T1000 (cell line): ENCODE results near the gene MTMR3.

Experiments
- DNase-seq: peaks from one replicate; lab custom pipeline; 2025; ENCODE audit warnings: mixed read lengths; lab: John Stamatoyannopoulos, UW

Gene MTMR3

DNA sequence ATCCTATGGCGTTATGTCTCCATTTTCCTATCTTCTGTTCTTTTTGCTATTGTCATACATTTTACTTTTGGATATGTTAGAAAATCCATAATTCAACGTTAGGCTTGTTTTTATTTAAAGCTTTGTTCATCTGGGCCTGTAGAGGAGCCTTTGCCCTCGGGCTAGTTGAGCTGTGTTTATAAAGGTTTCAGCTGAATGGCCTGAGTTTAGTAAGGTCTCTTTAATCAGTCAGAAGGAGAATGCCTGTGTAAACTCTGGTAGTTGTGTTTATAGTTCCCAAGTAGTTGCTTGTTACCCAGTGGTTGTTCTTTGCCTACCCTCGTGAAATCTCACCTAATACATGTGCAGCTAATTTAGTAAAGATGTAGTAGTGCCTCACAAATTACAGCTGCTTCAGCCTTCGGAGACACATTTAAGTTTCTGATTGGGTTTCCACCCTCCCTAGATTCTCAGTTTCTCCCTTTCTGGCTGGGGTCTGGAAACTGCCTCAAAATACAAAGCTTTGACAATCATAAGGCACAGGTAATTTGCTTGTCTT lies 33.1 kb downstream of the MTMR3 start:
- no peak for DNase-seq

- DNase-seq, result no peak
These were observed 34.3 kb downstream of the MTMR3 start for GRCh38 chr22:29917052-29917902.

DNA sequence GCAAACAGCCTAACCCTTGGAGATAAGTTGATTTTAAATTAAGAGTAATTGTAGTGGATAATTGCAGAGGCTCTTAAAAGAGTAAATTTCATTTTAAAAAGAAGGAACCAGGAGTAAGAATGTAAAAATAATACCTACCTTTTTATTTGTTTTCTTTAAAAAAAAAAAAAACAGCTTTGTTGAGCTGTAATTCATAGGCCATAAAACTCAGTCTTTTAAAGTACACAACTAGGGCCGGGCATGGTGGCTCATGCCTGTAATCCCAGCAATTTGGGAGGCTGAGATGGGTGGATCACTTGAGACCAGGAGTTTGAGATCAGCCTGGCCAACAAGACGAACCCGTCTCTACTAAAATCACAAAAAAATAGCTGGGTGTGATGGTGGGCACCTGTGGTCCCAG lies 42.4 kb downstream of the MTMR3 start:
- no peak for DNase-seq

DNA sequence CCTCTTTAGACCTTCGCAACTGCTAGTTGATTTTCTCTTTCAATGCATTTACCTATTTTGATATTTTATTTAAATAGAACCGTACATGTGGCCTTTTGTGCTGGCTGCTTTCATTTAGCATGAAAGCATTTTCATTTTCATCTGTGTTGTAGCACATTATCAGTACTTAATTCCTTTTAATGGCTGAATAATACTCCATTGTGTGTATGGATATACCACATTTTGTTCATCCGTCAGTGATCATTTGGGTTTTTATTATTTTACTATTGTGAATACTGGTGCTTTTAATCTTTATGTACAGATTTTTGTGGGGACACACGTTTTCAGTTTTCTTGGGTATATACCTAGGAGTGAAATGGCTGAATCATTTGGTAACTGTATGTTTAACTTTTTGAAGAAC lies 43.1 kb downstream of the MTMR3 start:
- no peak for DNase-seq

DNA sequence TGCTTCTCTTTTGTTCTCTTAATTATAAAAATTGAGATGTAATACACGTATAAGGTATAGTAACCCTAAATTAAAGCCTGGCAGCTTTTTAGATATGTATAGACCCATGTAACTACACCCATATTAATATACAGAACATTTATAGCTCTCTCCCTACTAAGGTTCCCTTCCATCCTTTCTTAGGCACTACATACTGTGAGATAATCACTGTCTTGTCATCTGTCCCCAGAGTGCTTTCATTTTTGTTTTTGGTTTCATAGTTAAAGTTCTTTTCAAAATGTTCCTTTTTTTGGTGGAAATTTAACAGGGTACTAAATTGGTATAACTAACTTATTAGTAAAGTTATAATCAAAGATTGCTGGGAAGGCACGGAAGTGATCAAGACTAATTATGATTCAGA lies 49.2 kb downstream of the MTMR3 start:
- no peak for DNase-seq

DNA sequence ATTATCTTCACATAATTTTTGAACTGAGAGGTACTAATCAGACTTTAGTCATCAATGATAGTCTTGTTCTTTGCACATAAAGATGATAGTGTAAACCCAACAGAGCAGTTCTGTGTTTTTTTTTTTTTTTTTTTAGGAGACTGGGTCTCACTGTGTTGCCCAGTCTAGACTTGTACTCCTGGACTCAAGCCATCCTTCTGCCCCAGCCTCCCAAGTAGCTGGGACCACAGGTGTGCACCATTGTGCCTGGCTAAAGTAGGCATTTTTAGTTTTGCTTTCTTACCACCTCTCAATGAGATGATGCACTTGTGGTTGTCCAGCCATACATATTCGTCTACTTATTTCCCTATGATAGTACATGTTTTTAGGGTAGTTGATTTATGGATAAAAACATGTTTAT lies 50.6 kb downstream of the MTMR3 start:
- DNase-seq, result no peak

- DNase-seq, result no peak
These were observed 51.6 kb downstream of the MTMR3 start for GRCh38 chr22:29934596-29934995.

GRCh38 chr22:29936186-29936585 lies 53.2 kb downstream of the MTMR3 start:
- no peak for DNase-seq

DNA sequence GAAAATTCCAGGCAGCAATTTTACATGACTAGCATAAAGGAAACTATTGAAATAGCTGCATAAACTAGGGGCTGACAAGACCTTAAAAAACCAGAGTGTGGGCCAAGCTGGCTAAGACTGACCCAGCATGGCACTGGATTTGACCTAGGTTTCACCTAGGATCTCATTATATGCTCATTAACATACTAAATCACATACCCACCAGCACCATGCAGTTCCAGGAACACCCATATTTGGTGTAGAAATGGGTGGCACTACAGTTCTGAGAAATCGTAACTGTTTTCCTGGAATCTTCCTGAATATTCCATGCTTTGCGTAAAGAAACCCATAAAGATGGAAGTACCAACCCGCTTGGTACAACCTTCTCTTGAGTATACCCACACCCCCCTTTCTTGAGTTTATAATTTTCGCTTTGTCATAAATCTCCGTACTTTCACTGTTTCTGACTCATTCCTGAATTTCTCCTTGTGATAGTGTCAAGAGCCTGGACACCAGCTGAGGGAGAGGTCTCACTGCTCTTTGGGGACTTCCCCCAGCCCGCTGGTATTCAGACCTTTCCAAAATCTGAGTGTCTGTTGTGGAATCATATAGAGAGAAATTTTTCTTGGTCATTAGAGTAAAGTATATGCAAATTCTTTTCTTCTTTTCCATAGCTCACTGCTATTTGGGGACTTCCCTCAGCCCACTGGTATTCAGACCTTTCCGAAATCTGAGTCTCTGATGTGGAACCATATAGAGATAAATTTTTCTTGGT lies 55.1 kb downstream of the MTMR3 start:
- DNase-seq, result no peak

DNA sequence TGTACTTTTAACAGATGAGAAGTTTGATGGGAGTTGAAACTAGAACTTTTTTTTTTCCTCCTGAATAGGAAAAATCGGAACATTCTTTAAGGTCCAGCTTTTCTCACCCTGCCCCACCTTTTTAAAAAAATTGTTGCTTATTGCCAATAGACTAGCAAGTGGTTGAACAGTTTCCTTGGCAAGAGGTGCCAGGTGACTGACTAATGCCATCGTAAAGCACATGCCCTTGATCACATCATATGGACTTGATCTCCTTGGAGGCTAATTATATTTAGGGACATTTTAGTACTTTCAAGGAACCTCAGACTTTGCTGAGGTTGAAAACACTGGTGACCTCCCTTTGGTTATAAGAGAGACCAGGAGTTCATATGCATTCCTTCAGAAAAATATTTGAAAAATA lies 57.6 kb downstream of the MTMR3 start:
- DNase-seq, result no peak

- DNase-seq, result no peak
These were observed 61.4 kb downstream of the MTMR3 start for GRCh38 chr22:29944339-29944738.

- DNase-seq, result no peak
These were observed 62.5 kb downstream of the MTMR3 start for GRCh38 chr22:29945435-29945834.

- DNase-seq, result no peak
These were observed 63.2 kb downstream of the MTMR3 start for GRCh38 chr22:29946220-29946619.

- no peak for DNase-seq
These were observed 64.7 kb downstream of the MTMR3 start for GRCh38 chr22:29947410-29948384.

- DNase-seq, result no peak
These were observed 65.4 kb downstream of the MTMR3 start for GRCh38 chr22:29948385-29948769.

- DNase-seq, result no peak
These were observed 66.9 kb downstream of the MTMR3 start for GRCh38 chr22:29949872-29950271.

- DNase-seq, result no peak
These were observed 68.9 kb downstream of the MTMR3 start for GRCh38 chr22:29951791-29952413.

GRCh38 chr22:29954203-29954855 lies 71.4 kb downstream of the MTMR3 start:
- no peak for DNase-seq

- no peak for DNase-seq
These were observed 73.7 kb downstream of the MTMR3 start for GRCh38 chr22:29956680-29957079.

DNA sequence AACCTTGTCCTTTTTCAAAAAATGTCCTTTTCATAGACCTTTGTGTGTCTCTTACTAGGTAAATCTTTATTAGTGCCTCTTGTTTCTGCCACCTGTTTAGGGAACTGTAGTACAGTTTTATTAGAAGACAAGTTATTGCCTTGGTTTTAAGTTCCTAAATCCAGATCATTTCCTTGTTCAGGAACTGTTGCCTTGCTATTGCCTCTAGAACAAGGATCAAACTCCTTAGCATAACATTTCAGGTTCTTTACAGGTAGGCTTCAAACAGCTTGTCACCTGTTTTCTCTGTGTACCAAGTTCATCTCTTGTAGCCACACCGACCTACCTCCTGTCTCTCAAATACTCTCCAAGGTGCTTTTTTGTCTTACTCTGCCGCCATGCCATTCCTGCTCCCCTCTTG lies 75.2 kb downstream of the MTMR3 start:
- no peak for DNase-seq

- no peak for DNase-seq
These were observed 81.8 kb downstream of the MTMR3 start for GRCh38 chr22:29964776-29965175.
